K562 (cell line): ENCODE measurements around the gene GRB10. TPM values are rescaled to one million over a fixed set of nuclear protein-coding genes. Genes with fewer than 3 reads are reported as not detected.

Experiments used
- ATAC-seq: fragments of 200-7000 bp; cut with Tn5 transposase; 3 replicates; pipeline ENCODE4 v1.9.1; 2020; ENCODE audit warnings: moderate library complexity
- BruUV-seq: library from RNA; stranded (reverse); fragments of 400-500 nt; replicated peaks from 2 replicates; lab custom pipeline; 2021; lab: Mats Ljungman, UMichigan
- CTCF ChIA-PET: fragments of 300-600 bp; formaldehyde crosslinking; extraction: SDS; loops from one replicate; lab custom pipeline; 2021; ENCODE audit warnings: low intra/inter-chr PET ratio; lab: Yijun Ruan, JAX
- POLR2A ChIA-PET: fragments of 300-600, 350-650 bp; sonication (Branson Sonifier 250); formaldehyde crosslinking; extraction: SDS; loops from one replicate; lab custom pipeline; 2021; ENCODE audit warnings: antibody characterized with exemption, inconsistent platforms; lab: Yijun Ruan, JAX
- DNase-seq, 4 experiments: peaks; one replicate each; pipeline versions ENCODE4 v3.0.0 to v3.0.0-alpha.2; 2011 to 2018; ENCODE audit warnings: low spot score in 3 of 4, mixed read lengths in 3 of 4; ENCODE audit errors: extremely low read depth in 1 of 4
- FAIRE-seq: peaks from 2 replicates; lab custom pipeline; 2011; peaks lifted over from hg19 to GRCh38; lab: Jason Lieb, UNC
- H2AFZ ChIP-seq: 2 replicates; pipeline ENCODE4 v1.6.0; 2011; ENCODE audit warnings: low read depth, low read length, control low read depth, inconsistent platforms
- H3K27ac ChIP-seq: fragments of 200-600 bp; 3 replicates; pipeline ENCODE4 v1.8.0; 2011; ENCODE audit warnings: low read depth, mild to moderate bottlenecking, control low read depth, inconsistent platforms, low read length, moderate library complexity, mixed read lengths; ENCODE audit errors: extremely low read depth
- H3K27me3 ChIP-seq, 2 experiments: fragments of 300-600 bp in 1 of 2; 2 replicates in 1 of 2; 3 replicates in 1 of 2; pipeline versions ENCODE4 v1.6.0 to v1.8.0; 2011; ENCODE audit warnings: inconsistent platforms in 2 of 2, low read length in 2 of 2, mild to moderate bottlenecking in 1 of 2, mixed read lengths in 1 of 2, moderate library complexity in 1 of 2; ENCODE audit not compliant: control insufficient read depth in 2 of 2, insufficient read depth in 2 of 2
- H3K36me3 ChIP-seq: fragments of 300-600 bp; 3 replicates; pipeline ENCODE4 v1.8.0; 2011; ENCODE audit warnings: mild to moderate bottlenecking, low read length, inconsistent platforms; ENCODE audit not compliant: control insufficient read depth, insufficient read depth
- H3K4me1 ChIP-seq, 2 experiments: fragments of 200-600 bp in 1 of 2; replicated peaks in 1 of 2; 2 replicates in 1 of 2; 3 replicates in 1 of 2; pipeline versions ENCODE4 v1.5.1 to v1.8.0; 2011; ENCODE audit warnings: inconsistent platforms in 2 of 2, low read length in 2 of 2, mild to moderate bottlenecking in 1 of 2, mixed read lengths in 1 of 2, moderate library complexity in 1 of 2; ENCODE audit not compliant: control insufficient read depth in 2 of 2, insufficient read depth in 2 of 2
- H3K4me2 ChIP-seq: 2 replicates; pipeline ENCODE4 v1.6.1; 2011; ENCODE audit warnings: low read length, control low read depth, inconsistent platforms, mixed read lengths; ENCODE audit not compliant: insufficient read depth
- H3K4me3 ChIP-seq: fragments of 200-600 bp; sonication (generic), shearing (Covaris generic); 2 replicates; pipeline ENCODE4 v1.5.1; 2016; ENCODE audit warnings: control low read depth, inconsistent platforms
- H3K79me2 ChIP-seq: fragments of 200-600 bp; 3 replicates; pipeline ENCODE4 v1.8.0; 2011; ENCODE audit warnings: low read length, inconsistent platforms; ENCODE audit not compliant: control insufficient read depth, insufficient read depth
- H3K9ac ChIP-seq, 2 experiments: 2 replicates each; pipeline versions ENCODE4 v1.6.0 to v1.6.1; 2011; ENCODE audit warnings: low read depth in 2 of 2, low read length in 2 of 2, control low read depth in 1 of 2, inconsistent platforms in 1 of 2, mild to moderate bottlenecking in 1 of 2, mixed read lengths in 1 of 2; ENCODE audit not compliant: insufficient read depth in 1 of 2
- H3K9me1 ChIP-seq: one replicate; pipeline ENCODE4 v1.6.0; 2011; ENCODE audit warnings: inconsistent platforms, mild to moderate bottlenecking, low read length, moderate library complexity; ENCODE audit not compliant: control insufficient read depth, insufficient read depth
- H3K9me3 ChIP-seq: replicated peaks from 2 replicates; pipeline ENCODE4 v1.5.1; 2011; ENCODE audit warnings: low read depth, low read length, inconsistent platforms; ENCODE audit not compliant: control insufficient read depth, insufficient read depth
- H4K20me1 ChIP-seq: replicated peaks from 2 replicates; pipeline ENCODE4 v1.6.1; 2011; ENCODE audit warnings: low read length, inconsistent platforms, mixed read lengths; ENCODE audit not compliant: control insufficient read depth, insufficient read depth
- CEBPB ChIP-seq: fragments of 450-650 bp; IDR thresholded peaks from 2 replicates; pipeline ENCODE4 v1.6.1; 2016; ENCODE audit warnings: missing genetic modification characterization, missing compliant biosample characterization
- ETV1 ChIP-seq: fragments of 450-650 bp; conservative IDR thresholded peaks from 2 replicates; pipeline ENCODE4 v1.6.1; 2016; ENCODE audit warnings: missing genetic modification characterization, control low read depth, low read depth, missing compliant biosample characterization
- PML ChIP-seq: IDR thresholded peaks from 2 replicates; pipeline ENCODE4 v1.6.1; 2012; ENCODE audit warnings: low read length, inconsistent platforms
- PPARD ChIP-seq: fragments of 250-450 bp; sonication (Bioruptor Pico); IDR thresholded peaks from 2 replicates; pipeline ENCODE4 v1.8.0; 2022; ENCODE audit warnings: inconsistent platforms, mild to moderate bottlenecking, moderate library complexity
- TCF3 ChIP-seq: sonication (generic); formaldehyde crosslinking; IDR thresholded peaks from 2 replicates; pipeline ENCODE4 v1.4.0; 2020; ENCODE audit warnings: mild to moderate bottlenecking, missing genetic modification reagents
- TFAP4 ChIP-seq: sonication (generic); formaldehyde crosslinking; IDR thresholded peaks from 2 replicates; pipeline ENCODE4 v1.8.0; 2022; ENCODE audit warnings: missing genetic modification reagents, mild to moderate bottlenecking, moderate library complexity, borderline replicate concordance
- ZEB2 ChIP-seq: fragments of 450-650 bp; IDR thresholded peaks from 2 replicates; pipeline ENCODE4 v1.6.1; 2016
- ZFP1 ChIP-seq: fragments of 450-650 bp; formaldehyde crosslinking; IDR thresholded peaks from 2 replicates; pipeline ENCODE4 v1.4.0; 2020; ENCODE audit warnings: mild to moderate bottlenecking, mixed read lengths
- WGBS: fragments of 100-300 bp; shearing (Covaris generic); methylation state at CpG from one replicate; pipeline ENCODE4 v1.1.6; 2016; ENCODE audit warnings: low coverage, mixed read lengths; ENCODE audit not compliant: insufficient coverage; ENCODE audit errors: missing lambda C conversion rate; 5-methylcytosine and 5-hydroxymethylcytosine counted together
- in situ Hi-C: fragments of 300-500 bp; cut with MboI; formaldehyde crosslinking; loops from 4 replicates; pipeline ENCODE4 v1.15.0; 2018; ENCODE audit warnings: inconsistent platforms, mixed read lengths
- intact Hi-C: fragments of 100-400 bp; cut with micrococcal nuclease; formaldehyde crosslinking; loops from 2 replicates; pipeline ENCODE4 v1.14.2; 2022
- polyA plus RNA-seq, 8 experiments: library from polyadenylated mRNA; depleted of rRNA in 4 of 8; stranded (reverse) in 5 of 8; unstranded in 3 of 8; fragments of >200 nt; fragmentation: Nextera tagmentation in 2 of 8; fragmentation: Illumina TruSeq in 1 of 8; extraction: Ambion mirVana in 2 of 8; extraction: Trizol in 1 of 8; gene quantifications; 2 replicates each; pipeline versions ENCODE4 v1.2.1 to v1.2.3, GENCODE V29; 2011 to 2014; ENCODE audit warnings: inconsistent platforms in 1 of 8, missing spikeins in 1 of 8
- total RNA-seq, 7 experiments: library from RNA; depleted of rRNA in 6 of 7; stranded (reverse); fragments of >200 nt in 6 of 7; fragmentation: Illumina TruSeq in 2 of 7; extraction: Trizol in 2 of 7; gene quantifications; 2 replicates each; pipeline versions ENCODE4 v1.2.1 to v1.2.3, GENCODE V29; 2011 to 2021; ENCODE audit warnings: low replicate concordance in 1 of 7
- TF ChIP-seq, protein P1 (sequence below): fragments of 200-800 bp; sonication (Bioruptor generic); IDR thresholded peaks from 2 replicates; pipeline ENCODE4 v1.6.1; 2017; ENCODE audit warnings: missing genetic modification characterization, missing compliant biosample characterization
- TF ChIP-seq, protein P2 (sequence below): fragments of 250-450 bp; sonication (Bioruptor Pico); IDR thresholded peaks from 2 replicates; pipeline ENCODE4 v1.5.0; 2021; ENCODE audit warnings: mild to moderate bottlenecking, borderline replicate concordance
- TF ChIP-seq, protein P3 (sequence below): fragments of 450-650 bp; IDR thresholded peaks from 2 replicates; pipeline ENCODE4 v1.6.1; 2016; ENCODE audit warnings: mild to moderate bottlenecking

GRB10 gene
- total and polyA plus RNA-seq, 9 of the 15 experiments (the other 6 are each of a cell fraction or from before 2014, with no cell fraction given) = 8.9 to 88.5 (median 40.7) TPM

DNA sequence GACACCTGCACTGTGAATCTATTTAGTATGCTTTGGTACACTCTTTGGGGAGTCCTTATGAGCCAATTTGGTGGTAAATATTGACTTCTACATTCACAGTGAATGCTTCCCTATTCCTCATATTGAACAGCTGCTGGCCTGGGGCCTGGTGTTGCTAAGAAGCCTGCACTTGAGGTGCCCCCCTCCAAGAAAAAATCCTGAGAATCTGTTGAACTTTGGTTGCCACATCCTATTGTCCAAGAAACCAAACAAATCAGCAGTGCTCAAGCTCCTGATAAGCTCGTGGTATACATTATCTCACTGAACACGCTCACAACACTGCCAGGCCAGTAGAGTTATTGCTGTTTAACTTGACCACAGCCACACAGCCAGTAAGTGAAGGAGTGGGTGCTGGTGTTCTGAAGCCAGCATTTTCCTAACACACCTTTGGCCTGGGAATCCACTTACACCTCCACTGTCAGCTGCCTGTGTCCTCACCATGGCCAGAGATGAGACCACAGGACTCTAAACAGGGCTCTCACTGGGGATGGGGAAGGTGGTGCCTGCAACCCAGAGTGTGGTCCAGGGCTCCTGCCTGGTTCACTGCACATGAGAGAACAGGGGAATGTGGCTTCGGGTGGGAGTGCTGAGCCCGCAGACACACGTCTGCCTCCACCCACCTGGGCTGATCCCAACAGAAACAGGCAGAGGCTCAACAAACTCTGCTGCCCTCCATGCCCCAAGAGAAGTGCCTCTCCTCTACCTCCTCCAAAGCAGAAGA lies 224.2 kb downstream of the GRB10 start:
- ChIA-PET CTCF (no interaction called here), POLR2A (interaction anchor here (0.6 kb wide), 1 partner anchor 12 kb away, joined by 3 read pairs; no protein-coding TSS in a partner anchor)
- Histone ChIP-seq H3K27ac (no peak overlapping the region), H3K4me1 (peaks cover 7 to 10% of the 10 kb centered on the region in 2 experiments; a peak in 4 of 5 replicates), H2AFZ (no peak overlapping the region), H3K9me1 (no peaks in the 10 kb centered on the region), H3K9ac (peak overlapping the region in 1 of 2 experiments; percentile 24; a peak in 1 of 4 replicates), H4K20me1 (peaks cover 21% of the 10 kb centered on the region), H3K9me3 (no peaks in the 10 kb centered on the region), H3K4me2 (no peak overlapping the region), H3K27me3 (peaks cover 30 to 63% of the 10 kb centered on the region in 2 experiments), H3K4me3 (no peak overlapping the region), H3K36me3 (no peaks in the 10 kb centered on the region), H3K79me2 (no peaks in the 10 kb centered on the region)
- DNase-seq = peak in 3 of 4 experiments; percentile 25 to 77 (median 64)
- in situ Hi-C loops = loop anchor here (5.0 kb wide), 1 partner anchor 91 kb away; no protein-coding TSS in a partner anchor
- FAIRE-seq = peak; percentile 92
- peak; percentile 90 for ATAC-seq
- 2% methylated on average over 5 of the region's 5 CpGs for WGBS
- BruUV-seq = no TSS peak
- intact Hi-C loops = no loop called here
- no peak for TF ChIP-seq ZEB2
- peak; percentile 98 for TF ChIP-seq TCF3
- peak; percentile 28; the same call in 1 of the 2 replicates for TF ChIP-seq ETV1
- TF ChIP-seq ZFP1 (CRISPR knock-in tag) = no peak
- 0 out of 2 replicates have a peak, but pooled peaks have one; percentile 31 for TF ChIP-seq TFAP4 (CRISPR knock-in tag)
- peak; percentile 90 for TF ChIP-seq CEBPB (tag)
- TF ChIP-seq, protein P1, sequence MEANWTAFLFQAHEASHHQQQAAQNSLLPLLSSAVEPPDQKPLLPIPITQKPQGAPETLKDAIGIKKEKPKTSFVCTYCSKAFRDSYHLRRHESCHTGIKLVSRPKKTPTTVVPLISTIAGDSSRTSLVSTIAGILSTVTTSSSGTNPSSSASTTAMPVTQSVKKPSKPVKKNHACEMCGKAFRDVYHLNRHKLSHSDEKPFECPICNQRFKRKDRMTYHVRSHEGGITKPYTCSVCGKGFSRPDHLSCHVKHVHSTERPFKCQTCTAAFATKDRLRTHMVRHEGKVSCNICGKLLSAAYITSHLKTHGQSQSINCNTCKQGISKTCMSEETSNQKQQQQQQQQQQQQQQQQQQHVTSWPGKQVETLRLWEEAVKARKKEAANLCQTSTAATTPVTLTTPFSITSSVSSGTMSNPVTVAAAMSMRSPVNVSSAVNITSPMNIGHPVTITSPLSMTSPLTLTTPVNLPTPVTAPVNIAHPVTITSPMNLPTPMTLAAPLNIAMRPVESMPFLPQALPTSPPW = peak; percentile 95
- TF ChIP-seq PPARD = no peak
- TF ChIP-seq, protein P2, sequence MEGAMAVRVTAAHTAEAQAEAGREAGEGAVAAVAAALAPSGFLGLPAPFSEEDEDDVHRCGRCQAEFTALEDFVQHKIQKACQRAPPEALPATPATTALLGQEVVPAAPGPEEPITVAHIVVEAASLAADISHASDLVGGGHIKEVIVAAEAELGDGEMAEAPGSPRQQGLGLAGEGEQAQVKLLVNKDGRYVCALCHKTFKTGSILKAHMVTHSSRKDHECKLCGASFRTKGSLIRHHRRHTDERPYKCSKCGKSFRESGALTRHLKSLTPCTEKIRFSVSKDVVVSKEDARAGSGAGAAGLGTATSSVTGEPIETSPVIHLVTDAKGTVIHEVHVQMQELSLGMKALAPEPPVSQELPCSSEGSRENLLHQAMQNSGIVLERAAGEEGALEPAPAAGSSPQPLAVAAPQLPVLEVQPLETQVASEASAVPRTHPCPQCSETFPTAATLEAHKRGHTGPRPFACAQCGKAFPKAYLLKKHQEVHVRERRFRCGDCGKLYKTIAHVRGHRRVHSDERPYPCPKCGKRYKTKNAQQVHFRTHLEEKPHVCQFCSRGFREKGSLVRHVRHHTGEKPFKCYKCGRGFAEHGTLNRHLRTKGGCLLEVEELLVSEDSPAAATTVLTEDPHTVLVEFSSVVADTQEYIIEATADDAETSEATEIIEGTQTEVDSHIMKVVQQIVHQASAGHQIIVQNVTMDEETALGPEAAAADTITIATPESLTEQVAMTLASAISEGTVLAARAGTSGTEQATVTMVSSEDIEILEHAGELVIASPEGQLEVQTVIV (CRISPR knock-in tag) = no peak
- TF ChIP-seq, protein P3, sequence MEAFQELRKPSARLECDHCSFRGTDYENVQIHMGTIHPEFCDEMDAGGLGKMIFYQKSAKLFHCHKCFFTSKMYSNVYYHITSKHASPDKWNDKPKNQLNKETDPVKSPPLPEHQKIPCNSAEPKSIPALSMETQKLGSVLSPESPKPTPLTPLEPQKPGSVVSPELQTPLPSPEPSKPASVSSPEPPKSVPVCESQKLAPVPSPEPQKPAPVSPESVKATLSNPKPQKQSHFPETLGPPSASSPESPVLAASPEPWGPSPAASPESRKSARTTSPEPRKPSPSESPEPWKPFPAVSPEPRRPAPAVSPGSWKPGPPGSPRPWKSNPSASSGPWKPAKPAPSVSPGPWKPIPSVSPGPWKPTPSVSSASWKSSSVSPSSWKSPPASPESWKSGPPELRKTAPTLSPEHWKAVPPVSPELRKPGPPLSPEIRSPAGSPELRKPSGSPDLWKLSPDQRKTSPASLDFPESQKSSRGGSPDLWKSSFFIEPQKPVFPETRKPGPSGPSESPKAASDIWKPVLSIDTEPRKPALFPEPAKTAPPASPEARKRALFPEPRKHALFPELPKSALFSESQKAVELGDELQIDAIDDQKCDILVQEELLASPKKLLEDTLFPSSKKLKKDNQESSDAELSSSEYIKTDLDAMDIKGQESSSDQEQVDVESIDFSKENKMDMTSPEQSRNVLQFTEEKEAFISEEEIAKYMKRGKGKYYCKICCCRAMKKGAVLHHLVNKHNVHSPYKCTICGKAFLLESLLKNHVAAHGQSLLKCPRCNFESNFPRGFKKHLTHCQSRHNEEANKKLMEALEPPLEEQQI = 0 out of 2 replicates have a peak, but pooled peaks have one; percentile 67
- TF ChIP-seq PML = peak; percentile 92
